ENCODE measurements around the gene TNRC18. TPM values are rescaled to one million over a fixed set of nuclear protein-coding genes. Genes with fewer than 3 reads are reported as not detected.

TNRC18 gene
- polyA plus RNA-seq, 3 donors: 0.64 to 49.9 (median 0.70) TPM

DNA sequence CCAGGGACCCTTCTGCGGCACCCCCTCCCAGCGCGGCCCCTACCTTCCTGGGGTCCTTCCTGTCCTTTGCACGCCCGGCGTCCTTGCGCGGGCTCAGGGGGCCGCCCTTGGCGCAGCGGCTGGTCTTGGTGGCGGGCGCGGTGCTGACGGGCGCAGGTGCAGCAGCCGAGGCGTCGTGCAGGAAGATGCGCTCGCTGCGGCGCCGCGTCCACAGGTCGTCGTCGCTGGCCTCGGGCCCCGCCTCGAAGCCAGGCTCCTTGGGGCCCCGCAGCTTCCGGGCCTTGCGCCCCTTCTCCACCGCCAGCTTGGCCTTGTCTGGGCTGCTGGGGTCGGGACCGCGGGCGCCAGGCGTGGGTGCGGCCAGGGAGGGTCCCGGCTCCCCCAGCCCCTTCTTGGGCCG, 91.1 kb downstream of the TNRC18 start:
- WGBS (ENCODE audit: insufficient coverage): 96% methylated on average over 31 of the region's 43 CpGs
- H4K20me1 ChIP-seq (ENCODE audit: insufficient read depth, low read length): peaks cover 91% of the 10 kb centered on the region
- H3K27ac Mint-ChIP-seq: no peak overlapping the region
- H3K36me3 Mint-ChIP-seq: peaks cover 69 to 97% of the 10 kb centered on the region in 2 donors
- no peak overlapping the region for H3K9ac ChIP-seq (ENCODE audit: insufficient read depth, low read length, poor library complexity, severe bottlenecking)
- H3K79me2 ChIP-seq (ENCODE audit: insufficient read depth, low read length): peaks cover 49% of the 10 kb centered on the region
- TF ChIP-seq, protein P1, sequence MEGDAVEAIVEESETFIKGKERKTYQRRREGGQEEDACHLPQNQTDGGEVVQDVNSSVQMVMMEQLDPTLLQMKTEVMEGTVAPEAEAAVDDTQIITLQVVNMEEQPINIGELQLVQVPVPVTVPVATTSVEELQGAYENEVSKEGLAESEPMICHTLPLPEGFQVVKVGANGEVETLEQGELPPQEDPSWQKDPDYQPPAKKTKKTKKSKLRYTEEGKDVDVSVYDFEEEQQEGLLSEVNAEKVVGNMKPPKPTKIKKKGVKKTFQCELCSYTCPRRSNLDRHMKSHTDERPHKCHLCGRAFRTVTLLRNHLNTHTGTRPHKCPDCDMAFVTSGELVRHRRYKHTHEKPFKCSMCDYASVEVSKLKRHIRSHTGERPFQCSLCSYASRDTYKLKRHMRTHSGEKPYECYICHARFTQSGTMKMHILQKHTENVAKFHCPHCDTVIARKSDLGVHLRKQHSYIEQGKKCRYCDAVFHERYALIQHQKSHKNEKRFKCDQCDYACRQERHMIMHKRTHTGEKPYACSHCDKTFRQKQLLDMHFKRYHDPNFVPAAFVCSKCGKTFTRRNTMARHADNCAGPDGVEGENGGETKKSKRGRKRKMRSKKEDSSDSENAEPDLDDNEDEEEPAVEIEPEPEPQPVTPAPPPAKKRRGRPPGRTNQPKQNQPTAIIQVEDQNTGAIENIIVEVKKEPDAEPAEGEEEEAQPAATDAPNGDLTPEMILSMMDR (IDR thresholded peaks at IDR 0.05): no peak
- no peak overlapping the region for H3K4me3 Mint-ChIP-seq
- peaks cover 0 to 5% (median 3%) of the 10 kb centered on the region in 7 donors for H3K9me3 Mint-ChIP-seq
- H3K9me3 ChIP-seq (replicated peaks in 1 of 2; ENCODE audit: control insufficient read depth in 1 of 2, insufficient read depth in 1 of 2, low read length in 2 of 2): no peaks in the 10 kb centered on the region
- no peak overlapping the region for H3K4me2 ChIP-seq (replicated peaks; ENCODE audit: extremely low read depth, low read length, poor library complexity, severe bottlenecking)
- H3K36me3 ChIP-seq (replicated peaks in 1 of 2; ENCODE audit: control insufficient read depth in 1 of 2, insufficient read depth in 2 of 2, low read length in 2 of 2): peaks cover 76 to 98% of the 10 kb centered on the region in 2 donors
- peaks cover 0 to 4% (median 0%) of the 10 kb centered on the region in 3 donors for H3K27me3 Mint-ChIP-seq (ENCODE audit: low read depth in 3 of 3)
- DNase-seq: no peak
- peaks cover 8% of the 10 kb centered on the region for H3K4me1 Mint-ChIP-seq
- H3K27me3 ChIP-seq (ENCODE audit: control insufficient read depth in 2 of 2, insufficient read depth in 2 of 2, low read length in 2 of 2): no peaks in the 10 kb centered on the region
- no peak overlapping the region for H3K27ac ChIP-seq (ENCODE audit: low read depth in 1 of 2, low read length in 2 of 2)
- H3K4me1 ChIP-seq (ENCODE audit: control insufficient read depth in 1 of 2, insufficient read depth in 2 of 2, low read length in 2 of 2): peaks cover 5 to 11% of the 10 kb centered on the region in 2 donors
- H3K4me3 ChIP-seq (replicated peaks in 1 of 3; ENCODE audit: low read depth in 2 of 3, low read length in 3 of 3): no peak overlapping the region
- intact Hi-C loops (cut with micrococcal nuclease): no loop called here
- no peak overlapping the region for H2AFZ ChIP-seq (ENCODE audit: insufficient read depth, low read depth, low read length, poor library complexity, severe bottlenecking)

DNA sequence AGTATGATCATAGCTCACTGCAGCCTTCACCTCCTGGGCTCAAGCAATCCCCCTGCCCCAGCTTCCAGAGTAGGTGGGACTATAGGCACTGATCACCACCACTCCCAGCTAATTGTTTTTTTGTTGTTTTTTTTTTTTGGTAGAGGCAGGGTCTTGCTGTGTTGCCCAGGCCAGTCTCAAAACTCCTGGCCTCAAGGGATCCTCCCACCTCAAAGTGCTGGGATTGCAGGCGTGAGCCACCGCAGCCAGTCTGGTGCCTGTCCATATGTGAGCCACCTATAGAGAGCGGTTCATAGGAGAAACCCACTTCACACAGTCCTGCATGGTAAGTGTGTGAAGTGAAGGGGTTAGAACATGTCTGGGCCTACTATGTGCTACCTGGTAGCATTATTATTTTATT, 93.3 kb downstream of the TNRC18 start:
- H3K27ac ChIP-seq (ENCODE audit: low read depth in 1 of 2, low read length in 2 of 2): no peak overlapping the region
- H3K4me3 ChIP-seq (replicated peaks in 1 of 3; ENCODE audit: low read depth in 2 of 3, low read length in 3 of 3): no peak overlapping the region
- peaks cover 73 to 98% of the 10 kb centered on the region in 2 donors for H3K36me3 ChIP-seq (replicated peaks in 1 of 2; ENCODE audit: control insufficient read depth in 1 of 2, insufficient read depth in 2 of 2, low read length in 2 of 2)
- TF ChIP-seq, protein P1 (IDR thresholded peaks at IDR 0.05): no peak
- no peak overlapping the region for H3K9ac ChIP-seq (ENCODE audit: insufficient read depth, low read length, poor library complexity, severe bottlenecking)
- H3K27me3 ChIP-seq (ENCODE audit: control insufficient read depth in 2 of 2, insufficient read depth in 2 of 2, low read length in 2 of 2): no peaks in the 10 kb centered on the region
- Mint-ChIP-seq H3K36me3 (peaks cover 63 to 97% of the 10 kb centered on the region in 2 donors), H3K9me3 (no peaks in the 10 kb centered on the region), H3K27me3 (ENCODE audit: low read depth in 3 of 3) (peaks cover 0 to 2% (median 0%) of the 10 kb centered on the region in 3 donors), H3K4me3 (no peak overlapping the region), H3K4me1 (peaks cover 8% of the 10 kb centered on the region), H3K27ac (no peak overlapping the region)
- peaks cover 31% of the 10 kb centered on the region for H3K79me2 ChIP-seq (ENCODE audit: insufficient read depth, low read length)
- H4K20me1 ChIP-seq (ENCODE audit: insufficient read depth, low read length): peaks cover 81% of the 10 kb centered on the region
- H3K9me3 ChIP-seq (replicated peaks in 1 of 2; ENCODE audit: control insufficient read depth in 1 of 2, insufficient read depth in 1 of 2, low read length in 2 of 2): no peaks in the 10 kb centered on the region
- DNase-seq: no peak
- no CpG with 5 or more reads among the region's 3 CpGs for WGBS (ENCODE audit: insufficient coverage)
- intact Hi-C loops (cut with micrococcal nuclease): no loop called here
- H2AFZ ChIP-seq (ENCODE audit: insufficient read depth, low read depth, low read length, poor library complexity, severe bottlenecking): no peak overlapping the region
- H3K4me2 ChIP-seq (replicated peaks; ENCODE audit: extremely low read depth, low read length, poor library complexity, severe bottlenecking): no peak overlapping the region
- H3K4me1 ChIP-seq (ENCODE audit: control insufficient read depth in 1 of 2, insufficient read depth in 2 of 2, low read length in 2 of 2): peaks cover 5 to 11% of the 10 kb centered on the region in 2 donors

Measured in CD14-positive monocyte (primary cell).